T-helper 1 cell (primary cell): ENCODE results near the gene RBM47.
"Not testable (repeated sequence)": the region's sequence is repeated elsewhere in the genome, so short reads cannot be mapped to it uniquely, and the experiment has no call there.

Experiments used
- DNase-seq, 5 donors: peaks; one replicate each; pipeline ENCODE4 v3.0.0-alpha.2; 2012 to 2020

Gene RBM47

GRCh38 chr4:40403081-40403480 lies 226.6 kb downstream of the RBM47 start:
- no peak for DNase-seq

- no peak for DNase-seq
These were observed 227.1 kb downstream of the RBM47 start for GRCh38 chr4:40402556-40402955.

GRCh38 chr4:40401631-40402030 lies 228.0 kb downstream of the RBM47 start:
- no peak for DNase-seq

GRCh38 chr4:40401096-40401495 lies 228.6 kb downstream of the RBM47 start:
- no peak for DNase-seq

GRCh38 chr4:40399578-40399977 lies 230.1 kb downstream of the RBM47 start:
- no peak for DNase-seq

GRCh38 chr4:40395908-40396793 lies 233.5 kb downstream of the RBM47 start:
- no peak for DNase-seq

GRCh38 chr4:40395166-40395900 lies 234.3 kb downstream of the RBM47 start:
- DNase-seq: no peak

- DNase-seq: no peak
These were observed 235.4 kb downstream of the RBM47 start for GRCh38 chr4:40394236-40394635.

- DNase-seq: not testable (repeated sequence)
These were observed 237.4 kb downstream of the RBM47 start for GRCh38 chr4:40392241-40392640.

- no peak for DNase-seq
These were observed 239.7 kb downstream of the RBM47 start for GRCh38 chr4:40389986-40390385.

- DNase-seq: no peak
These were observed 241.4 kb downstream of the RBM47 start for GRCh38 chr4:40388239-40388638.

- DNase-seq: no peak
These were observed 249.0 kb downstream of the RBM47 start for GRCh38 chr4:40380647-40381046.

GRCh38 chr4:40379248-40379647 lies 250.4 kb downstream of the RBM47 start:
- no peak for DNase-seq

- no peak for DNase-seq
These were observed 251.0 kb downstream of the RBM47 start for GRCh38 chr4:40378619-40379018.

GRCh38 chr4:40377512-40378365 lies 251.9 kb downstream of the RBM47 start:
- no peak for DNase-seq

- DNase-seq: no peak
These were observed 254.0 kb downstream of the RBM47 start for GRCh38 chr4:40375620-40376019.

GRCh38 chr4:40375095-40375494 lies 254.6 kb downstream of the RBM47 start:
- no peak for DNase-seq

- no peak for DNase-seq
These were observed 256.0 kb downstream of the RBM47 start for GRCh38 chr4:40373636-40374035.
